Measurements from ENCODE around the gene ST6GALNAC1. TPM values are rescaled to one million over a fixed set of nuclear protein-coding genes. Genes with fewer than 3 reads are reported as not detected.

Gene ST6GALNAC1
- total and polyA plus RNA-seq, 12 donors: 0.25 to 0.88 (median 0.47) TPM; not detected in 7

DNA sequence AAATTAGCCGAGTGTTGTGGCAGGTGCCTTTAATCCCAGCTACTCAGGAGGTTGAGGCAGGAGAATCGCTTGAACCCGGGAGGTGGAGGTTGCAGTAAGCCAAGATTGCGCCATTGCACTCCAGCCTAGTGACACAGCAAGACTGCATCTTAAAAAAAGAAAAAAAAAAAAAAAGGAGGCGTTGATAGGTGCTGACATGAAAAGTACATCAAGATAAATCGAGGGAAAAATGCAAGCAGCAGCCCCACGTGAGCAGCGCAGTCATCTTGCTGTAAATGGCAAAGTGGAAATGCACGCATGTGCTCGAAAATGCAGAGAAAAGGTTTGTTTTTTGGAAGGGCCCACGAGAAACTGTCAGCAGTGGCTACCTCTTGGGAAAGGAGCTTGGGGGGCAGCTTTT, 46.3 kb upstream of the ST6GALNAC1 start:
- WGBS, 4 donors: 81 to 89% (median 86%) methylated on average over 11 of the region's 11 CpGs
- DNase-seq: no peak
- intact Hi-C loops (cut with DNase I): no loop called here
- TF ChIP-seq CTCF (IDR thresholded peaks at IDR 0.05) (no peak), POLR2A (IDR thresholded peaks at IDR 0.05) (no peak)
- H3K27ac ChIP-seq: peak overlapping the region in 3 of 5 donors; percentile 89 to 95 (median 93)
- no peak overlapping the region for H3K4me3 ChIP-seq
- no peaks in the 10 kb centered on the region for H3K27me3 ChIP-seq
- peaks cover 0 to 12% of the 10 kb centered on the region in 2 donors for H3K36me3 ChIP-seq (replicated peaks in 1 of 2)
- H3K9me3 ChIP-seq (replicated peaks in 1 of 3): no peaks in the 10 kb centered on the region
- peaks cover 26 to 68% of the 10 kb centered on the region in 2 donors for H3K4me1 ChIP-seq (replicated peaks in 1 of 2)

- Histone ChIP-seq H3K9me3 (replicated peaks in 1 of 3) (no peaks in the 10 kb centered on the region), H3K4me3 (no peak overlapping the region), H3K27ac (peak overlapping the region; percentile 37 to 95 (median 89)), H3K36me3 (replicated peaks in 1 of 2) (peaks cover 0 to 28% of the 10 kb centered on the region in 2 donors), H3K4me1 (replicated peaks in 1 of 2) (peaks cover 21 to 66% of the 10 kb centered on the region in 2 donors), H3K27me3 (no peaks in the 10 kb centered on the region)
- peak in 6 of 7 donors; percentile 62 to 83 (median 76) for DNase-seq
- WGBS, 4 donors: 30 to 44% (median 35%) methylated on average over 7 to 11 of the region's 11 CpGs
- TF ChIP-seq POLR2A (IDR thresholded peaks at IDR 0.05): no peak
- TF ChIP-seq CTCF (IDR thresholded peaks at IDR 0.05): peak in 3 of 6 experiments; percentile 4 to 11 (median 10)
- intact Hi-C loops (cut with DNase I): no loop called here
Observed at GRCh38 chr17:76688165-76688622, 44.6 kb upstream of the ST6GALNAC1 start.

DNA sequence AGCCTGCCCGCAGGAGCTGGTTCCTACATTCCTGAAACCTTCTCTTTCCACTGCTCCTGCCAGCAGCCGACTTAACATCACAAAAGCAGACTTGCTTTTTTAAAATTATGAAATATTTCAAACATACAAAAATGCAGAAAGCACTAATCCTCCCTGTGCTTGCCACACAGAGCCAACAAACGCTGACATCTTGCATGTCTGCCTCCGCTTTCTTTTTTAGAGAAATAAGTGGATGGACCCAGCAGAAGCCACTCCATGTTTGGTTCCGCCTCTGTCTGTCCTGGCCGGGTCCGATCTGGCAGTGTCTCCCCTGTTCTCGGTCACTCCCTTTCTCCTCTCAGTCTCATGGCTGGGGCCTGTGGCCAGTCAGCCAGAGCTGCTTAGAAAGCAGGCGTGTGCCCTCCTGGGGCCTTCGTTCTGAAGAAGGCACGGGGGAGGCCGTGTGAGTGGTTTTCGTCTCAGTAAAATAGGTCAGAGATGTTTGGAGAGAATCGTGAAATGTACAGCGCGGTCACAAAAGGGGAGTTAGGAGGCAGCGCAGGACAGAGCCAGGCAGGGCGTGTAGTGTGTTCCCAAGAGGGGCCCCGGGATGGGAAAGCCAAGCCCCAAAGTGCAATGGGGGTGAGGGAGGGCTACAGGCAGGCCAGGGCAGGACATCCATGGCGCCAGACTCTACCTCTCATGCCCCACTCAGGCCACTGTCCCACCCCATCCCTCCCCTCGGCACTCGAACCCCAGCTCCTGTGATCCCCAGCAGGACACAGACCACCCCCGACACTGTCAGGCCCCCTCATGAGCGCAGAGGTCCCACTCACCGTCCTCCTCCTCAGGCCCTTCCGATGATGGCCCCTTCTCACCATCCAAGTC, 44.0 kb upstream of the ST6GALNAC1 start:
- Histone ChIP-seq H3K27me3 (no peaks in the 10 kb centered on the region), H3K36me3 (replicated peaks in 1 of 2) (peaks cover 0 to 35% of the 10 kb centered on the region in 2 donors), H3K27ac (peak overlapping the region; percentile 37 to 95 (median 89)), H3K4me3 (no peak overlapping the region), H3K9me3 (replicated peaks in 1 of 3) (no peaks in the 10 kb centered on the region), H3K4me1 (replicated peaks in 1 of 2) (peaks cover 21 to 72% of the 10 kb centered on the region in 2 donors)
- intact Hi-C loops (cut with DNase I): no loop called here
- peak in 4 of 7 donors; percentile 48 to 57 (median 52) for DNase-seq
- 51 to 70% (median 57%) methylated on average over 20 to 26 of the region's 26 CpGs for WGBS, 4 donors
- TF ChIP-seq POLR2A (IDR thresholded peaks at IDR 0.05): peak in 1 of 2 donors; percentile 22
- TF ChIP-seq CTCF (IDR thresholded peaks at IDR 0.05): no peak

DNA sequence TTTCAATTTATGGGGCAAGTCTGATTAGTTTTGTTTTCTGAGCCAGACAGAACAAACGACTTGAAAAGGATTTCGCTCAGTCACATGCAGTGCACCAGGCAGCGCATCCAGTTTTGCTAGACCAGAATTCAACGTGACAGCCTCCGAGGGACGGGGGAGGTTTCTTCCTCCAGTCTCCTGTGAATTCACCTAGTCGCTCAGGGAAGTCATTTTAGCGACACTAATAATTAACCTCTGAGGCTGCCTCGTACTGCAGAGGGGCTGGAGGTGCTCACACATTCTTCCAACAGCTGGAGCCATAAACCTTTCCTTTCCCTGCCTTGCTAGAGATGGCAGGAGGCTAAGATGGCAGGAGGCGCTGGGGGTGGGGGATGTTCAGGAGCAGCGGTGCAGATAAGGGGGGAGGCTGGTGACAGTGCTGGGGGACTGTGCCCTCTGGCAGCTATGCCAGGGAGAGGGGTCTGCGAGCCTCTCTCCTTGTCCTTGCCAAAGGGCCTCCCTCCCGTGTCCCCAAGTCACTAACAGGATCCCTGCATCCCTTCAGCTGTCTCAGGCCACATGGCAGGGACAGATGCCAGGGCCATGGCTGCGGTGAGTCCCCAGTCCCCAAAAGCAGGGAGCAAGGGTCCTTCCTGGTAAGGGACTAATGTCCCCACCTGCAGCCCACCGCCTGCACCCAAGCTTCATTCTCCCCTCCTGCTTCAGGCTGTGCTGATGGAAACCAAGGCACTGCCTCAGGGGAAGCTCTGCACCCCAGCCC, 43.2 kb upstream of the ST6GALNAC1 start:
- no peak overlapping the region for H3K4me3 ChIP-seq
- H3K27ac ChIP-seq: peak overlapping the region in 2 of 5 donors; percentile 93 to 95
- H3K36me3 ChIP-seq (replicated peaks in 1 of 2): peaks cover 0 to 37% of the 10 kb centered on the region in 2 donors
- peaks cover 21 to 78% of the 10 kb centered on the region in 2 donors for H3K4me1 ChIP-seq (replicated peaks in 1 of 2)
- DNase-seq: peak in 1 of 7 donors; percentile 28
- no peak for TF ChIP-seq CTCF (IDR thresholded peaks at IDR 0.05)
- TF ChIP-seq POLR2A (IDR thresholded peaks at IDR 0.05): no peak
- H3K27me3 ChIP-seq: no peaks in the 10 kb centered on the region
- H3K9me3 ChIP-seq (replicated peaks in 1 of 3): no peaks in the 10 kb centered on the region
- WGBS, 4 donors: 82 to 84% (median 83%) methylated on average over 11 to 15 of the region's 15 CpGs
- intact Hi-C loops (cut with DNase I): no loop called here

Measured in adrenal gland (tissue), 12 donors.